GM19455 (cell line): ENCODE data around the gene KCTD16.

Source experiments
- ATAC-seq: cut with Tn5 transposase; IDR thresholded peaks from one replicate; pipeline ENCODE4 v1.9.1; 2021; ENCODE audit not compliant: unreplicated experiment

KCTD16 gene

GRCh38 chr5:144281784-144282183, 111.1 kb downstream of the KCTD16 start:
- ATAC-seq, result no peak

DNA sequence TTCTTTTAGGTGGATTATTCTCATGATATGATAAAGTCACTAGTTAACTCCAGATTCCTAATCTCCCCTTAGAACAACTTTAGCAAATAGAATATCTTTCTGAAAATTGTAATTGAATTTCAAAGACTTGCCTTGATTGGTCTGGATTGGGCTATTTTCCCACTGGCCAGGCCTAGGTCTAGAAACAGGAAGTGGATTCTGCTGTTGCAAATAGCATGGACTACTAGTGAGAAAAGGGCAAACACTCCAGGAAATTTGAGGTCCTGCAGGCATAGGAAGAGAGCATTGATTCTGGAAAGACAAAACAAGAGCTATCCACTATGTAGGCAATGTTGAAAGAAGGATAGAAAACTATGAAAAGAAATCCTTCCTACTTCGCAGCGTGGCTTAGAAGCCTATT, 113.4 kb downstream of the KCTD16 start:
- ATAC-seq, result no peak

DNA sequence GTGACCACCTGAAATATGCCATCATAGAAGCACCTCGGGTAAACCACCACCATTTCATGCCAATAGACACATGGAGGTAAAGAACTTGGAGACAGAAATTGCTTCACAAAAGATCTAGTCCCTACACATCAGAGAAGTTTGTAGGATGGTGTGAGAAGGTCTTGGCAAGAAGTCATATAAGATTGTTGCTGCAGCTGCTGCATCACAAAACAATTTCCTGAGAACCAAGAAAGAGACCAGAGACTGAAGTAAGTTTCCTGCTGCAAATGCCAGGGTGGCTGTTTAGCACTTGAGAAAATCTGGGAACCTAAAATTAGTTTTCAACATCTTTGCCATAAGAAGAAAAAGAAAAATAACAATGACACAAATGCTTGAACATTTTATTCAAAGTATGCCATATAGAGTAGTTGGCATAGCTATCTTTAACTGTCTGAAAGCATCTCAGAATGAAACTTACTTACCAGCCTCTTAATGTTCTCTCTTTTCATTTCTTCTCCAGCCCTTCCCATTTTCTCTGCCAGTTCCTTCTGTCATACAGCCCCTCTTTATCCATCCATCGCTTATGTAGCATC, 114.3 kb downstream of the KCTD16 start:
- ATAC-seq, result no peak

GRCh38 chr5:144289277-144289676, 118.6 kb downstream of the KCTD16 start:
- no peak for ATAC-seq

GRCh38 chr5:144292029-144292428, 121.4 kb downstream of the KCTD16 start:
- no peak for ATAC-seq

GRCh38 chr5:144295284-144295683, 124.6 kb downstream of the KCTD16 start:
- ATAC-seq, result no peak

- no peak for ATAC-seq
These were observed 126.4 kb downstream of the KCTD16 start for GRCh38 chr5:144297081-144297480.

- no peak for ATAC-seq
These were observed 128.0 kb downstream of the KCTD16 start for GRCh38 chr5:144298658-144299057.

- ATAC-seq, result no peak
These were observed 134.0 kb downstream of the KCTD16 start for GRCh38 chr5:144304688-144305087.

DNA sequence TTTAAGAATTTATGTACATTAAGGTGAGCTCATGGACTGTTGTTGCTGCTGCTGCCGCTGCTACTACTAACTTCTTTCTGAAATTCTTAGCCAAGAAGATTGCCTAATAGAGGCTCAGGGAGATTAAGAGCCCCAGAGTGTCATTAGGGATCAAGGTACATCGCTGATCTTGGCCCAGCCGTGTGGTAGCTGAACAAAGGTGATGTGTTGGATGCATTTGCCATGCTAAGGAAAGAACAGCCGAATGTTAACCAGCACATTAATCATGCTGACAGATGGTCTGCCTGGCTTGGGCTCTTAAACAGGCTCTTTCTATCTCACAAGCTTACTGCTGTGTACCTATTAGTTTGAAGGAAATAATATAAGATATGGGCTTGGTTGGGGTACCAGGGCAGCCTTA, 137.1 kb downstream of the KCTD16 start:
- no peak for ATAC-seq

DNA sequence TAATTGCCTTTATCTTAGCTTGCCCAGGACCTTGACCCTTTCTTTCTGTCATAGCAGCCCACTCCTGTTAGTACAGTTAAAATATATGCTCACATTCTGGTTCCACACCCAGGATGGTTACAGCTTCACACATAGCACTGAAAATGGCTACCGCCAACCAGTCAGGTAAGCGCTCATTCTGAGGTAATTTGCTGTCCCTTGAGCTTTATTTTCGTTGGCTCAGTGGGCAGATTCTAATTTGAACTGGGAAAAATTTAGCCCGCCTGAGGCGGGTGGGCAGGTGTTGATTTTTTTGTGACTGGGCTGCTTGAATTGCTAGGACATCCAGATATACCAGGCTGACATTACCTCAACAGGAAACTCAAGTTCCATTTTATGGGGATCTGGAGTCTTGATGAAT, 137.5 kb downstream of the KCTD16 start:
- ATAC-seq, result no peak

DNA sequence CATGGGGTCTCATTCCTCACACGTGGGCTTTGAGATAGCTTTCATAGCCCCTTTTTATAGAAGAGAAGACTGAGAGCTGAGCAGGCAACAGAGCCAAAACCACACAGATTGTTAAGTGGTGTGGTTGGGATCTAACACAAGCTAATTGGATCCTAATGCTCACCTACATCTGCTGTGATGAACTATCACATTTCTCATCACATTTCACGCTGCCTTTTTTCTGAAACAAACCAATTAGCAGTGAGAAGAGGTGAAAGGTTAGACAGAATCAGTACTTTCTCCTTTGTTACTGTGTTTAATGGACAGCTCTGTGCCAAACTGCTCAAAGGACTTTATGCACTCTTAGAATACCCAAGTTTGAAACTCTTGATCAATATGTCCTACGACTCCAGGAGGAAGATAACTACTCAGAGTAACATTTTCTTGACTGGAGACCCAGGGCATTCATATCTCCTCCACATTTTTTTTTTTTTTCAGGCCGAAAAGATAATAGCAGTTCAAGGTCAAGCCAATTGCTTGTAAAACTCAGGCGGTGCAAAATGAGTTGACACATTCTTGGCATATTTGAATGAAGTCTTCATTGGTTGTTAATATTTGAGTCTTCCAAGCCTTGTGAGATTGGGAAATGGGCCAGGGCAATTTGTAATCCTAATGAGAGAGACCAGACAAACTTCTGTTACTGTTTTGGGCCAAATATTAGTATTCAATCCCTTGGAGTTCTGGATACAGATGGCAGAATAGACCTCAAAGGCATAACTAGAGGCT, 138.4 kb downstream of the KCTD16 start:
- ATAC-seq, result no peak

- ATAC-seq, result no peak
These were observed 139.9 kb downstream of the KCTD16 start for GRCh38 chr5:144310621-144311020.

DNA sequence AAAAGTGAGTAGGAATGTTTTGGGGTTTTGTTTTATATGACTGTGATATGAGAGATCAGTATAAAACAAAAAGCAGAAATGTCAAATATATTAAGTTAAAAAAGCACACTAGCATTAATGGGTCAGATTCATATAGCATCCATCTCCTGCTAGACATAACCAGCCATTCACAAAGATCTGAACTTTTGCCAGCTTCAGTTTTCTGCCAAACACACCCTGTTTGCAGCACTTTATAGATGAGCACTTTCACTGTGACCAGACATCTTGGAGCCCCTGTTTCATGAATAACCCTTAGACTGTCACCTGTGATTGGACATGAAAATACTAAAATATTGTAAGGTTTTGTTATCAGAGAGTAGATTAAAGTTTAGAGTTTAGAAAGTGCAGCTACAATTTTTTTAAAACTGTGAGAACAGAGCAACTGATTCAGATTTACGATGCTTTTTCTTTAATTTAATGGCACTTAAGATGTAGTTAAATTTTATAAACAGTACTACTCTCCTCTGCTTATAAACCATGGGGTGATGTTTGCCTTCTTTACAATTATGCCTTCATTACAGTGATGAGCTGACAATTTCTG, 142.6 kb downstream of the KCTD16 start:
- no peak for ATAC-seq

GRCh38 chr5:144315026-144315425, 144.4 kb downstream of the KCTD16 start:
- no peak for ATAC-seq

GRCh38 chr5:144315994-144316634, 145.4 kb downstream of the KCTD16 start:
- no peak for ATAC-seq

- no peak for ATAC-seq
These were observed 147.3 kb downstream of the KCTD16 start for GRCh38 chr5:144318011-144318410.

GRCh38 chr5:144318460-144318859, 147.8 kb downstream of the KCTD16 start:
- ATAC-seq, result no peak

GRCh38 chr5:144323181-144323580, 152.5 kb downstream of the KCTD16 start:
- no peak for ATAC-seq

GRCh38 chr5:144325532-144325931, 154.9 kb downstream of the KCTD16 start:
- no peak for ATAC-seq

DNA sequence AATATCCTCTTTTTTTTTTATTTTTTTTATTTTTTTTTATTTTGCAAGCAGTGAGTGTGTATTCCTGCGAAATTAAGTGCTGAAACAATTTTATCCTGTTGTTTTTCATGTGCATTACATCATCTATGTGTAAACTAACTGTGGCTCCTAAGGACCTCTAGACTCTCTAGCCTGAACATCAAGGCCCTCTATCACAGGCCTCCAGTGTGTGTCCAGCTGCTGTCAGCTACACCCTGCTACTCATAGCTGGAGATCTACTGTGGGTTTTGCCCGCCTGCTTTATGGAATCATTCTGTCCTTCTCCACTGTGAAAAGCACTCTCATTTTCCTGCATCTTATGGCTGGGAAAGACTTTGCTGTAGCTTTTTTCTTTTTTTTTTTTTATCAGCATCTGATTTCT, 157.8 kb downstream of the KCTD16 start:
- ATAC-seq, result no peak

GRCh38 chr5:144328980-144329379, 158.3 kb downstream of the KCTD16 start:
- ATAC-seq, result no peak
